CD4-positive, alpha-beta memory T cell (primary cell): ENCODE data around the gene MTAP. TPM values are rescaled to one million over a fixed set of nuclear protein-coding genes. Genes with fewer than 3 reads are reported as not detected.
"Not testable (repeated sequence)": the region's sequence is repeated elsewhere in the genome, so short reads cannot be mapped to it uniquely, and the experiment has no call there.

ENCODE experiments used
- CTCF ChIA-PET: fragments of 350-600 bp; sonication (Branson Sonifier 250); formaldehyde crosslinking; loops from one replicate; lab custom pipeline; 2021; ENCODE audit warnings: inconsistent platforms; ENCODE audit not compliant: partially characterized antibody; lab: Charles Lee
- POLR2A ChIA-PET: fragments of 350-600 bp; sonication (Branson Sonifier 250); formaldehyde crosslinking; loops from one replicate; lab custom pipeline; 2021; ENCODE audit not compliant: partially characterized antibody; lab: Charles Lee
- DNase-seq, 5 donors: peaks; one replicate each; pipeline versions ENCODE4 v3.0.0 to v3.0.0-alpha.2; 2020 to 2022; ENCODE audit warnings: mixed read lengths in 1 of 5
- H3K27ac ChIP-seq: one replicate; pipeline ENCODE4 v1.7.0; 2013; ENCODE audit warnings: low read depth, low read length
- H3K27me3 ChIP-seq: 2 replicates; pipeline ENCODE4 v1.7.0; 2013; ENCODE audit warnings: mild to moderate bottlenecking, low read length, moderate library complexity; ENCODE audit not compliant: insufficient read depth
- H3K36me3 ChIP-seq: 2 replicates; pipeline ENCODE4 v1.7.0; 2013; ENCODE audit warnings: mild to moderate bottlenecking, low read length, moderate library complexity; ENCODE audit not compliant: insufficient read depth
- H3K4me1 ChIP-seq: 2 replicates; pipeline ENCODE4 v1.7.0; 2013; ENCODE audit warnings: mild to moderate bottlenecking, low read length, moderate library complexity; ENCODE audit not compliant: insufficient read depth
- H3K4me3 ChIP-seq, 2 donors: one replicate each; pipeline ENCODE4 v1.7.0; 2013; ENCODE audit warnings: low read length in 2 of 2, mild to moderate bottlenecking in 1 of 2
- H3K9me3 ChIP-seq, 2 donors: one replicate each; pipeline ENCODE4 v1.7.0; 2013; ENCODE audit warnings: low read length in 2 of 2, control low read depth in 1 of 2; ENCODE audit not compliant: control insufficient read depth in 1 of 2
- H3K27ac Mint-ChIP-seq, 7 donors: one replicate each; pipeline ENCODE4 v1.8.0; 2020 to 2021; ENCODE audit warnings: mixed read lengths in 7 of 7, mild to moderate bottlenecking in 6 of 7, inconsistent platforms in 3 of 7, moderate library complexity in 3 of 7
- H3K27me3 Mint-ChIP-seq, 2 donors: one replicate each; pipeline ENCODE4 v1.8.0; 2020 to 2021; ENCODE audit warnings: mixed read lengths in 2 of 2
- H3K36me3 Mint-ChIP-seq, 2 donors: one replicate each; pipeline ENCODE4 v1.8.0; 2020 to 2021; ENCODE audit warnings: mixed read lengths in 2 of 2, inconsistent platforms in 1 of 2, mild to moderate bottlenecking in 1 of 2
- H3K4me1 Mint-ChIP-seq, 4 donors: one replicate each; pipeline ENCODE4 v1.8.0; 2020 to 2021; ENCODE audit warnings: mixed read lengths in 4 of 4, mild to moderate bottlenecking in 1 of 4
- H3K4me3 Mint-ChIP-seq, 8 donors: one replicate each; pipeline ENCODE4 v1.8.0; 2020 to 2021; ENCODE audit warnings: mixed read lengths in 8 of 8, mild to moderate bottlenecking in 7 of 8, moderate library complexity in 6 of 8, inconsistent platforms in 3 of 8
- H3K9me3 Mint-ChIP-seq, 8 donors: one replicate each; pipeline ENCODE4 v1.8.0; 2020 to 2021; ENCODE audit warnings: mixed read lengths in 8 of 8, mild to moderate bottlenecking in 5 of 8, inconsistent platforms in 3 of 8, moderate library complexity in 1 of 8
- intact Hi-C: fragments of 100-400 bp; cut with micrococcal nuclease; formaldehyde crosslinking; loops from one replicate; pipeline ENCODE4 v1.15.1; 2023
- polyA plus RNA-seq, 2 donors: library from polyadenylated mRNA; unstranded; fragments of 300-500 nt; fragmentation: Illumina TruSeq; gene quantifications; one replicate each; pipeline ENCODE4 v1.2.3, GENCODE V29; 2021
- total RNA-seq, 2 experiments: library from RNA; stranded (reverse); gene quantifications; one replicate each; pipeline ENCODE4 v1.2.3, GENCODE V29; 2021

MTAP gene
- total and polyA plus RNA-seq, 4 experiments from 2014 or later = 21.1 to 47.9 (median 34.0) TPM

- Histone ChIP-seq H3K36me3 (no peaks in the 10 kb centered on the region), H3K4me3 (no peak overlapping the region), H3K9me3 (no peaks in the 10 kb centered on the region), H3K4me1 (no peaks in the 10 kb centered on the region), H3K27me3 (no peaks in the 10 kb centered on the region), H3K27ac (no peak overlapping the region)
- no peak overlapping the region for H3K27ac Mint-ChIP-seq
- no peak overlapping the region for H3K4me3 Mint-ChIP-seq
- H3K27me3 Mint-ChIP-seq = no peaks in the 10 kb centered on the region
- CTCF ChIA-PET = no interaction called here
- no peaks in the 10 kb centered on the region for H3K9me3 Mint-ChIP-seq
- POLR2A ChIA-PET = no interaction called here
- H3K4me1 Mint-ChIP-seq = no peaks in the 10 kb centered on the region
- H3K36me3 Mint-ChIP-seq = peaks cover 3 to 19% of the 10 kb centered on the region in 2 donors
- intact Hi-C loops = no loop called here
- no peak for DNase-seq
Observed at GRCh38 chr9:21935631-21936030, 133.2 kb downstream of the MTAP start.

DNA sequence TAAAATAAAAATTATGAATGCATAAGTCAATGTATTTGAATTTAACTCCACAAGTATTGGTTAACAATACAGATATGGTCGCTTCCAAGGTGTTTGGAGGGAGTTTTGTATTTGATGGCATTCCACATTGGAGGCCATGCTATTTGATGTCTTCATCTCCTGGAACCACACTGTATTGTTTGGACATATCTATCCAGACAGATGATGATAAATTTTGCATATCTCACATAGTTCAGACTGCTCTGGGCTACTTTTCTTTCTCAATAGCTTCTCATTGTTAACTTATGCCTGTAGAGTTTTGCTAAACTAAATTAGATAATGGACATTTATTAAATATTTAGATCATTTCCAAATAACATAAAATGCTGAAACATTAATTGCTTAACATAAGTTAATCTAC, 133.7 kb downstream of the MTAP start:
- Mint-ChIP-seq H3K27ac (no peak overlapping the region), H3K4me3 (no peak overlapping the region), H3K36me3 (peaks cover 0 to 16% of the 10 kb centered on the region in 2 donors), H3K9me3 (no peaks in the 10 kb centered on the region), H3K4me1 (no peaks in the 10 kb centered on the region), H3K27me3 (peaks cover 0 to under 1% of the 10 kb centered on the region in 2 donors)
- Histone ChIP-seq H3K4me3 (no peak overlapping the region), H3K4me1 (no peaks in the 10 kb centered on the region), H3K36me3 (no peaks in the 10 kb centered on the region), H3K9me3 (no peaks in the 10 kb centered on the region), H3K27me3 (no peaks in the 10 kb centered on the region), H3K27ac (no peak overlapping the region)
- ChIA-PET POLR2A (no interaction called here), CTCF (no interaction called here)
- intact Hi-C loops = no loop called here
- DNase-seq = no peak

- no peaks in the 10 kb centered on the region for H3K4me1 ChIP-seq
- no peak overlapping the region for H3K27ac ChIP-seq
- Mint-ChIP-seq H3K27me3 (peaks cover 7% of the 10 kb centered on the region in 2 donors), H3K4me3 (no peak overlapping the region), H3K4me1 (no peaks in the 10 kb centered on the region), H3K9me3 (no peaks in the 10 kb centered on the region), H3K27ac (no peak overlapping the region), H3K36me3 (no peaks in the 10 kb centered on the region)
- DNase-seq = no peak
- ChIA-PET CTCF (interaction anchor here (1.3 kb wide), 1 partner anchor 67 kb away, joined by 3 read pairs; no protein-coding TSS in a partner anchor), POLR2A (no interaction called here)
- H3K4me3 ChIP-seq = no peak overlapping the region
- H3K9me3 ChIP-seq = no peaks in the 10 kb centered on the region
- intact Hi-C loops = no loop called here
- peaks cover 4% of the 10 kb centered on the region for H3K27me3 ChIP-seq
- H3K36me3 ChIP-seq = no peaks in the 10 kb centered on the region
Observed at GRCh38 chr9:21941337-21941995, 139.0 kb downstream of the MTAP start.

DNA sequence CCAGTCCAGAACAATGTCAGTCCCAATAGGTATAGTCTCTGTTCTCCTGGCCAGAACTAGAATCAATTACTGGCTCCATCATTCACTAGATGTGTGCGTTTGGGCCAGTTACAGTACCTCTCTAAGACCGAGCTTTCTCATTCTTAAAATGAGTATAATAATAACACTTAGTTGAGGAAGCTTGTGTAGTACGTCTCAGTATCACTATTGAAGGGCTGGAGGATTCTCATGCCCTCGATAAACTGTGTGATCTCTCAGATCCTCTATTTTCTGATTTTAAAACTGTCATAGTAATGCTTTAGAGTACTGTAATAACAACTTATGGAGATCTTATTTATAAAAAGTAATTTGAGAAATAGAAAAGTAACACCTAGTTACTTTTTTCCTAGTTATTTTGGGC, 141.0 kb downstream of the MTAP start:
- Histone ChIP-seq H3K4me3 (no peak overlapping the region), H3K27ac (no peak overlapping the region), H3K9me3 (no peaks in the 10 kb centered on the region), H3K36me3 (no peaks in the 10 kb centered on the region), H3K4me1 (no peaks in the 10 kb centered on the region), H3K27me3 (peaks cover 4% of the 10 kb centered on the region)
- DNase-seq = no peak
- Mint-ChIP-seq H3K27ac (no peak overlapping the region), H3K4me3 (no peak overlapping the region), H3K4me1 (no peaks in the 10 kb centered on the region), H3K9me3 (peaks cover 0 to 3% (median 0%) of the 10 kb centered on the region in 8 donors), H3K36me3 (no peaks in the 10 kb centered on the region), H3K27me3 (peaks cover 7 to 10% of the 10 kb centered on the region in 2 donors)
- CTCF ChIA-PET = no interaction called here
- POLR2A ChIA-PET = no interaction called here
- intact Hi-C loops = no loop called here

DNA sequence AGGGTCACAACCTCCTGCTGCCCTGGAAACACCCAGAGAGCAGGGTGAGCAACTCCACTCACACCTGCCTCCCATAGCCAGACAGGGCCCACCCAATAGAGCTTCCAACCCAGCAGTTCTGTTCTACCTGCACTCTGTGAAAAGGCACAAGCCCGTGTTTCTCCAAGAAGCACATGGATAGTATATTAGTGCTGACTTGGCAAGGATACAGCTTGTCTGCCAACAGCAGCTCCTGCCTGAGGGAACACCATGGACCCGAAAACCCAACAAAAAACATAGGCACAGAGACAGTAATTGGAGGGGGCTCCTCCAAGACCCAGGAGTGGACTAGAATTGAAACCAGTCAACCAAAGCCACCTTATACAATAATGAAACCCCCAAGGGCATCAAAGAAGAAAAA, 143.2 kb downstream of the MTAP start:
- H3K4me1 Mint-ChIP-seq = no peaks in the 10 kb centered on the region
- H3K36me3 Mint-ChIP-seq = no peaks in the 10 kb centered on the region
- no peak overlapping the region for H3K27ac Mint-ChIP-seq
- no peak overlapping the region for H3K4me3 ChIP-seq
- H3K9me3 Mint-ChIP-seq = peaks cover 0 to 3% (median 0%) of the 10 kb centered on the region in 8 donors
- CTCF ChIA-PET = no interaction called here
- peaks cover 7 to 10% of the 10 kb centered on the region in 2 donors for H3K27me3 Mint-ChIP-seq
- intact Hi-C loops = no loop called here
- H3K27me3 ChIP-seq = peaks cover 4% of the 10 kb centered on the region
- no peaks in the 10 kb centered on the region for H3K36me3 ChIP-seq
- DNase-seq = no peak
- H3K9me3 ChIP-seq = no peaks in the 10 kb centered on the region
- no peak overlapping the region for H3K4me3 Mint-ChIP-seq
- POLR2A ChIA-PET = no interaction called here
- no peak overlapping the region for H3K27ac ChIP-seq
- no peaks in the 10 kb centered on the region for H3K4me1 ChIP-seq

GRCh38 chr9:21958833-21959232, 156.4 kb downstream of the MTAP start:
- Mint-ChIP-seq H3K4me1 (peaks cover 0 to 5% (median 0%) of the 10 kb centered on the region in 4 donors), H3K27me3 (peaks cover 24 to 32% of the 10 kb centered on the region in 2 donors), H3K9me3 (peaks cover 4 to 15% (median 9%) of the 10 kb centered on the region in 8 donors), H3K27ac (no peak overlapping the region), H3K4me3 (no peak overlapping the region), H3K36me3 (peaks cover 0 to 2% of the 10 kb centered on the region in 2 donors)
- Histone ChIP-seq H3K27ac (no peak overlapping the region), H3K4me1 (no peaks in the 10 kb centered on the region), H3K36me3 (no peaks in the 10 kb centered on the region), H3K4me3 (no peak overlapping the region), H3K27me3 (peaks cover 6% of the 10 kb centered on the region), H3K9me3 (no peaks in the 10 kb centered on the region)
- ChIA-PET POLR2A (no interaction called here), CTCF (no interaction called here)
- intact Hi-C loops = no loop called here
- no peak for DNase-seq

DNA sequence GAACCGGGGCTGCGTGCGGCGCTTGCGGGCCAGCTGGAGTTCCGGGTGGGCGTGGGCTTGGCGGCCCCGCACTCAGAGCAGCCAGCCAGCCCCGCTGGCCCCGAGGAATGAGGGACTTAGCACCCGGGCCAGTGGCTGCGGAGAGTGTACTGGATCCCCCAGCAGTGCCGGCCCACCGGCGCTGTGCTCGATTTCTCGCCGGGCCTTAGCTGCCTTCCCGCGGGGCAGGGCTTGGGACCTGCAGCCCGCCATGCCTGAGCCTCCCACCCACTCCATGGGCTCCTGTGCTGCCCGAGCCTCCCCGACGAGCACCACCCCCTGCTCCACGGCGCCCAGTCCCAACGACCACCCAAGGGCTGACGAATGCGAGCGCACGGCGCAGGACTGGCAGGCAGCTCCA, 156.8 kb downstream of the MTAP start:
- H3K27ac Mint-ChIP-seq, H3K27ac ChIP-seq, H3K9me3 ChIP-seq, H3K36me3 Mint-ChIP-seq, intact Hi-C loops, H3K4me1 ChIP-seq, H3K36me3 ChIP-seq, H3K4me3 ChIP-seq, H3K4me1 Mint-ChIP-seq, POLR2A ChIA-PET, H3K4me3 Mint-ChIP-seq, CTCF ChIA-PET, DNase-seq: not testable (repeated sequence)
- H3K27me3 Mint-ChIP-seq = peaks cover 28 to 36% of the 10 kb centered on the region in 2 donors
- peaks cover 10% of the 10 kb centered on the region for H3K27me3 ChIP-seq
- H3K9me3 Mint-ChIP-seq = peaks cover 6 to 15% (median 9%) of the 10 kb centered on the region in 8 donors
